ENCODE data around the gene ACTG1.

GRCh38 chr17:81477173-81477572 is 35.4 kb downstream of the ACTG1 start:
- TF ChIP-seq CTCF (conservative IDR thresholded peaks at IDR 0.05) (no peak), ZFX (IDR thresholded peaks at IDR 0.05) (no peak)
